Brain microvascular endothelial cell (primary cell): ENCODE results near the gene PCID2.

ENCODE experiments used
- DNase-seq: peaks from one replicate; pipeline ENCODE4 v3.0.0-alpha.2; 2020
- H3K27ac ChIP-seq: fragments of 250-450 bp; sonication (Bioruptor Pico); 2 replicates; pipeline ENCODE4 v1.5.1; 2020; ENCODE audit warnings: mild to moderate bottlenecking, moderate library complexity
- H3K27me3 ChIP-seq: fragments of 250-450 bp; sonication (Bioruptor Pico); replicated peaks from 2 replicates; pipeline ENCODE4 v1.5.1; 2020; ENCODE audit warnings: mild to moderate bottlenecking
- H3K36me3 ChIP-seq: fragments of 250-450 bp; sonication (Bioruptor Pico); replicated peaks from 2 replicates; pipeline ENCODE4 v1.5.1; 2020; ENCODE audit warnings: mild to moderate bottlenecking
- H3K4me3 ChIP-seq: 2 replicates; pipeline ENCODE4 v1.5.1; 2011; ENCODE audit warnings: low read depth, mild to moderate bottlenecking, control low read depth, low read length, moderate library complexity
- in situ Hi-C: cut with HindIII; loops from 2 replicates; pipeline ENCODE4 v1.10.0; 2017; ENCODE audit warnings: low sequenced_read_pairs, low pct_ligation_motif_present
- TF ChIP-seq, protein P1 (sequence below): IDR thresholded peaks from 2 replicates; pipeline ENCODE4 v1.5.1; 2011; ENCODE audit warnings: low read depth, mild to moderate bottlenecking, moderate library complexity, low read length, control low read depth, inconsistent platforms; ENCODE audit errors: missing control alignments

The PCID2 gene

GRCh38 chr13:113182046-113182445 lies 26.4 kb downstream of the PCID2 start:
- TF ChIP-seq, protein P1, sequence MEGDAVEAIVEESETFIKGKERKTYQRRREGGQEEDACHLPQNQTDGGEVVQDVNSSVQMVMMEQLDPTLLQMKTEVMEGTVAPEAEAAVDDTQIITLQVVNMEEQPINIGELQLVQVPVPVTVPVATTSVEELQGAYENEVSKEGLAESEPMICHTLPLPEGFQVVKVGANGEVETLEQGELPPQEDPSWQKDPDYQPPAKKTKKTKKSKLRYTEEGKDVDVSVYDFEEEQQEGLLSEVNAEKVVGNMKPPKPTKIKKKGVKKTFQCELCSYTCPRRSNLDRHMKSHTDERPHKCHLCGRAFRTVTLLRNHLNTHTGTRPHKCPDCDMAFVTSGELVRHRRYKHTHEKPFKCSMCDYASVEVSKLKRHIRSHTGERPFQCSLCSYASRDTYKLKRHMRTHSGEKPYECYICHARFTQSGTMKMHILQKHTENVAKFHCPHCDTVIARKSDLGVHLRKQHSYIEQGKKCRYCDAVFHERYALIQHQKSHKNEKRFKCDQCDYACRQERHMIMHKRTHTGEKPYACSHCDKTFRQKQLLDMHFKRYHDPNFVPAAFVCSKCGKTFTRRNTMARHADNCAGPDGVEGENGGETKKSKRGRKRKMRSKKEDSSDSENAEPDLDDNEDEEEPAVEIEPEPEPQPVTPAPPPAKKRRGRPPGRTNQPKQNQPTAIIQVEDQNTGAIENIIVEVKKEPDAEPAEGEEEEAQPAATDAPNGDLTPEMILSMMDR = no peak
- H3K36me3 ChIP-seq = peaks cover 14% of the 10 kb centered on the region

GRCh38 chr13:113179374-113180230 lies 28.9 kb downstream of the PCID2 start:
- H3K4me3 ChIP-seq = no peak overlapping the region
- TF ChIP-seq, protein P1 = no peak

More at GRCh38 chr13:113182046-113182445, 26.4 kb downstream of the PCID2 start:
- Histone ChIP-seq H3K4me3 (no peak overlapping the region), H3K27ac (peak overlapping the region; percentile 31), H3K27me3 (no peaks in the 10 kb centered on the region)
- DNase-seq = peak; percentile 53
- in situ Hi-C loops = no loop called here

GRCh38 chr13:113178896-113179167 lies 29.6 kb downstream of the PCID2 start:
- H3K27ac ChIP-seq = peak overlapping the region; percentile 85
- no peaks in the 10 kb centered on the region for H3K27me3 ChIP-seq
- TF ChIP-seq, protein P1 = no peak
- in situ Hi-C loops = no loop called here
- H3K36me3 ChIP-seq = peaks cover 32% of the 10 kb centered on the region
- no peak for DNase-seq
- no peak overlapping the region for H3K4me3 ChIP-seq

More at GRCh38 chr13:113179374-113180230, 28.9 kb downstream of the PCID2 start:
- in situ Hi-C loops = no loop called here
- peaks cover 31% of the 10 kb centered on the region for H3K36me3 ChIP-seq
- no peaks in the 10 kb centered on the region for H3K27me3 ChIP-seq
- DNase-seq = peak; percentile 86
- peak overlapping the region; percentile 85 for H3K27ac ChIP-seq

DNA sequence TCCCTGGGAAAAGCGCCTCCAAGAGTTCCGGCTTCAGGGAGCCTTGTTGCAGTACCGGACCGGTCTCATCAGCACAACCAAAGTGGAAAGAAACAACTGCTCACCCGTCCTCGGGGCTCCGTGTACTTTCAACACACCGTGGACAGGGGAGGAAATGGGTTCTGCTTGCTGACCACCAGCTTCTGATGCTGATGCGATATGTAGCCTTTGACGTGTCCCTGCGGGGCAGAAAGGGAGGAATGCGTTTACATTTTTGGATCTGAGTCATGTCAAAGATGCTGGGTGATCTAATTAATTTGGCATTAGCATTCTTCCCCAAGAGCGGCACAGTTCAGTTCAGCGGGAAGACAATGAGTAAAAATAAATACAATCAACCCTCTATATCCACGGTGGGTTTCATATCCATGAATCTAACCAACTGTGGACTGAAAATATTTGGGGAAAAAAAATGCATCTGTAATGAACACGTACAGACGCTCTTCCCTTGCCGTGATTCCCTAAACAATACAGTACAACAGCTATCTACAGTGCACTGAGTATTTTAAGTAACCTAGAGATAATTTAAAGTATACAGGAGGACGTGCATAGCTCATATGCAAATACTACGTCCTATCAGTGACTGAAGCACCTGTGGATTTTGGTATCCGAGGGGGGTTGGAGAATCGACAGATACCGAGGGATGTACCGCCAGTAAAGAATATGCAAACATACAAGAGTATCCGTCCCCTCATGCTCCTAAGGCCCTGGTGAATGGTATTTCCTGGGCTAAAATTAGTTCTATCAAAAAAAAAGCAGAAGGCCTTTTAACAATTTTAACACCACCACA lies 30.2 kb downstream of the PCID2 start:
- Histone ChIP-seq H3K27me3 (no peaks in the 10 kb centered on the region), H3K36me3 (peaks cover 32% of the 10 kb centered on the region), H3K4me3 (no peak overlapping the region), H3K27ac (peak overlapping the region; percentile 85)
- peak; percentile 95 for DNase-seq
- in situ Hi-C loops = no loop called here
- TF ChIP-seq, protein P1 = no peak

DNA sequence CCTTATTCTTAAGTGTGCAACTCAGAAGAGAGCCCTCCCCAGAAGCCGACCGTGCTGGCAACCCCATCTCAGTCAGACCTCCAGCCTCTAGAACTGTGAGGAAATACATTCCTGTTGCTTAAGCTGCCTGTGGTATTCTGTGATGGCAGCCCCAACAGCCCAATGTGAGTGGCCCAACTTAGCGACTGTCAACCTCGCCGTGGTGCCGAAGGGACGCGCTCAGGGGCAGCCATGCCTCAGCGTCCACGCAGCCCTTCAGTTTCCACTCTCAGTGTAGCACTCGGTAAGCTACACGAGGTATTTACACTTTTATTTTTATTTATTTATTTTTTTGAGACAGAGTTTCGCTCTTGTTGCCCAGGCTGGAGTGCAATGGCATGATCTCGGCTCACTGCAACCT lies 31.6 kb downstream of the PCID2 start:
- H3K27me3 ChIP-seq = no peaks in the 10 kb centered on the region
- peaks cover 39% of the 10 kb centered on the region for H3K36me3 ChIP-seq
- in situ Hi-C loops = no loop called here
- no peak for DNase-seq
- no peak overlapping the region for H3K27ac ChIP-seq
- TF ChIP-seq, protein P1 = no peak
- H3K4me3 ChIP-seq = no peak overlapping the region
